ENCODE results near the gene RAB3D.

DNA sequence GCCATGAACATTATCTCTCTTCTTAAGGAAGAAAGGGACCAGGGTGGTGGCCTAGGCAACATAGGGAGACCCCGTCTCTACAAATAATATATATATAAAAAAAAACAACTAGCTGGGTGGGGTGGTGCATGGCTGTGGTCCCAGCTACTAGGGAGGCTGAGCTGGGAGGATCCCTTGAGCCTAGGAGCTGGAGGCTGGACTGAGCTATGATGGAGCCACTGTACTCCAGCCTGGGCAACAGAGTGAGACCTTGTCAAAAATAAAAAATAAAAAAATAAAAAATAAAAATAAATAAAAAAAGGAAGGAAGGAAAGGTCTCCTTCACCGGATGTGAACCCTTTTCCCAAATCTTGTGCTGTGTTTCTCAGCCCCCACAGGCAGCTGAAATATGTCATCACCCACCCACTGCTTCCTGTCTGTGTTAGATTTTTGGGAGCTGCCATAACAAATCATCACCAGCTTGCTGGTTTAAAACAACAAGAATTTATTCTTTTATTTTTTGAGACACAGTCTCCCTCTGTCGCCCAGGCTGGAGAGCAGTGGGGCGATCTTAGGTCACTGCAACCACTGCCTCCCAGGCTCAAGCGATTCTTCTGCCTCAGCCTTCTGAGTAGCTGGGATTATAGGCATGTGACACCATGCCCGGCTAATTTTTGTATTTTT lies 53.0 kb downstream of the RAB3D start:
- TF ChIP-seq, protein P1, sequence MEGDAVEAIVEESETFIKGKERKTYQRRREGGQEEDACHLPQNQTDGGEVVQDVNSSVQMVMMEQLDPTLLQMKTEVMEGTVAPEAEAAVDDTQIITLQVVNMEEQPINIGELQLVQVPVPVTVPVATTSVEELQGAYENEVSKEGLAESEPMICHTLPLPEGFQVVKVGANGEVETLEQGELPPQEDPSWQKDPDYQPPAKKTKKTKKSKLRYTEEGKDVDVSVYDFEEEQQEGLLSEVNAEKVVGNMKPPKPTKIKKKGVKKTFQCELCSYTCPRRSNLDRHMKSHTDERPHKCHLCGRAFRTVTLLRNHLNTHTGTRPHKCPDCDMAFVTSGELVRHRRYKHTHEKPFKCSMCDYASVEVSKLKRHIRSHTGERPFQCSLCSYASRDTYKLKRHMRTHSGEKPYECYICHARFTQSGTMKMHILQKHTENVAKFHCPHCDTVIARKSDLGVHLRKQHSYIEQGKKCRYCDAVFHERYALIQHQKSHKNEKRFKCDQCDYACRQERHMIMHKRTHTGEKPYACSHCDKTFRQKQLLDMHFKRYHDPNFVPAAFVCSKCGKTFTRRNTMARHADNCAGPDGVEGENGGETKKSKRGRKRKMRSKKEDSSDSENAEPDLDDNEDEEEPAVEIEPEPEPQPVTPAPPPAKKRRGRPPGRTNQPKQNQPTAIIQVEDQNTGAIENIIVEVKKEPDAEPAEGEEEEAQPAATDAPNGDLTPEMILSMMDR (IDR thresholded peaks at IDR 0.05 in 2 of 3, conservative IDR thresholded peaks at IDR 0.05 in 1 of 3; ENCODE audit: borderline replicate concordance in 1 of 3, insufficient read depth in 1 of 3, low read depth in 2 of 3, low read length in 2 of 3) = no peak
- TF ChIP-seq POLR2A (IDR thresholded peaks at IDR 0.05; ENCODE audit: borderline replicate concordance, extremely low read depth, insufficient read depth, insufficient read length) (no peak), TCF7L2 (IDR thresholded peaks at IDR 0.05; ENCODE audit: borderline replicate concordance, extremely low read depth, insufficient read depth, insufficient read length) (no peak), SIN3A (IDR thresholded peaks at IDR 0.05; ENCODE audit: low read depth) (no peak), ZFX (IDR thresholded peaks at IDR 0.05) (no peak), POLR2AphosphoS5 (IDR thresholded peaks at IDR 0.05; ENCODE audit: low read depth, low read length) (no peak), FOSL1 (IDR thresholded peaks at IDR 0.05; ENCODE audit: low read depth) (no peak), EZH2phosphoT487 (IDR thresholded peaks at IDR 0.05; ENCODE audit: borderline replicate concordance) (no peak), EZH2 (IDR thresholded peaks at IDR 0.05) (no peak)
- TF ChIP-seq, protein P2, sequence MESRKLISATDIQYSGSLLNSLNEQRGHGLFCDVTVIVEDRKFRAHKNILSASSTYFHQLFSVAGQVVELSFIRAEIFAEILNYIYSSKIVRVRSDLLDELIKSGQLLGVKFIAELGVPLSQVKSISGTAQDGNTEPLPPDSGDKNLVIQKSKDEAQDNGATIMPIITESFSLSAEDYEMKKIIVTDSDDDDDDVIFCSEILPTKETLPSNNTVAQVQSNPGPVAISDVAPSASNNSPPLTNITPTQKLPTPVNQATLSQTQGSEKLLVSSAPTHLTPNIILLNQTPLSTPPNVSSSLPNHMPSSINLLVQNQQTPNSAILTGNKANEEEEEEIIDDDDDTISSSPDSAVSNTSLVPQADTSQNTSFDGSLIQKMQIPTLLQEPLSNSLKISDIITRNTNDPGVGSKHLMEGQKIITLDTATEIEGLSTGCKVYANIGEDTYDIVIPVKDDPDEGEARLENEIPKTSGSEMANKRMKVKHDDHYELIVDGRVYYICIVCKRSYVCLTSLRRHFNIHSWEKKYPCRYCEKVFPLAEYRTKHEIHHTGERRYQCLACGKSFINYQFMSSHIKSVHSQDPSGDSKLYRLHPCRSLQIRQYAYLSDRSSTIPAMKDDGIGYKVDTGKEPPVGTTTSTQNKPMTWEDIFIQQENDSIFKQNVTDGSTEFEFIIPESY (IDR thresholded peaks at IDR 0.05; ENCODE audit: extremely low read depth, insufficient replicate concordance, low read length) = no peak
- TF ChIP-seq, protein P3, sequence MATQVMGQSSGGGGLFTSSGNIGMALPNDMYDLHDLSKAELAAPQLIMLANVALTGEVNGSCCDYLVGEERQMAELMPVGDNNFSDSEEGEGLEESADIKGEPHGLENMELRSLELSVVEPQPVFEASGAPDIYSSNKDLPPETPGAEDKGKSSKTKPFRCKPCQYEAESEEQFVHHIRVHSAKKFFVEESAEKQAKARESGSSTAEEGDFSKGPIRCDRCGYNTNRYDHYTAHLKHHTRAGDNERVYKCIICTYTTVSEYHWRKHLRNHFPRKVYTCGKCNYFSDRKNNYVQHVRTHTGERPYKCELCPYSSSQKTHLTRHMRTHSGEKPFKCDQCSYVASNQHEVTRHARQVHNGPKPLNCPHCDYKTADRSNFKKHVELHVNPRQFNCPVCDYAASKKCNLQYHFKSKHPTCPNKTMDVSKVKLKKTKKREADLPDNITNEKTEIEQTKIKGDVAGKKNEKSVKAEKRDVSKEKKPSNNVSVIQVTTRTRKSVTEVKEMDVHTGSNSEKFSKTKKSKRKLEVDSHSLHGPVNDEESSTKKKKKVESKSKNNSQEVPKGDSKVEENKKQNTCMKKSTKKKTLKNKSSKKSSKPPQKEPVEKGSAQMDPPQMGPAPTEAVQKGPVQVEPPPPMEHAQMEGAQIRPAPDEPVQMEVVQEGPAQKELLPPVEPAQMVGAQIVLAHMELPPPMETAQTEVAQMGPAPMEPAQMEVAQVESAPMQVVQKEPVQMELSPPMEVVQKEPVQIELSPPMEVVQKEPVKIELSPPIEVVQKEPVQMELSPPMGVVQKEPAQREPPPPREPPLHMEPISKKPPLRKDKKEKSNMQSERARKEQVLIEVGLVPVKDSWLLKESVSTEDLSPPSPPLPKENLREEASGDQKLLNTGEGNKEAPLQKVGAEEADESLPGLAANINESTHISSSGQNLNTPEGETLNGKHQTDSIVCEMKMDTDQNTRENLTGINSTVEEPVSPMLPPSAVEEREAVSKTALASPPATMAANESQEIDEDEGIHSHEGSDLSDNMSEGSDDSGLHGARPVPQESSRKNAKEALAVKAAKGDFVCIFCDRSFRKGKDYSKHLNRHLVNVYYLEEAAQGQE (IDR thresholded peaks at IDR 0.05; ENCODE audit: low read depth) = no peak

Measured in HCT116 (cell line).